ENCODE results near the gene CTNNA2.

DNA sequence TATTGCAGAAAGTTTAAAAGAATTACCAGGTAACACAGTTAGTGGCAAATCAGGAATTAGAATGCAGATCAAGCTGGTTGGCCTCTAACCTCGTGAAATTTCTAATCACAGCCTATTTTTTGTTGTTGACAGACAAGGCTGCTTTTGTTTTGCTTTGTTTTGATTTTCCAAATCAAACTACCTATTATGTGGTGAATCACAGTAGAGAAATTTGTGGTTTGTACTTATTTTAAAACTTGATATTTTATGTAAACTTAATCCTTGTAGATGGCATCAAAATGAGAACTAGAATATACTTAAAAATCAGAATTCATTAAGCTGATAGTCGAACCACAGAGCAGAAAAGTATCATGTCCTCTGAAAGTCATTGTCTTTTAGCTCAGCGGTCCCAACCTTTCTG lies 258.1 kb downstream of the CTNNA2 start:
- TF ChIP-seq, protein P1, sequence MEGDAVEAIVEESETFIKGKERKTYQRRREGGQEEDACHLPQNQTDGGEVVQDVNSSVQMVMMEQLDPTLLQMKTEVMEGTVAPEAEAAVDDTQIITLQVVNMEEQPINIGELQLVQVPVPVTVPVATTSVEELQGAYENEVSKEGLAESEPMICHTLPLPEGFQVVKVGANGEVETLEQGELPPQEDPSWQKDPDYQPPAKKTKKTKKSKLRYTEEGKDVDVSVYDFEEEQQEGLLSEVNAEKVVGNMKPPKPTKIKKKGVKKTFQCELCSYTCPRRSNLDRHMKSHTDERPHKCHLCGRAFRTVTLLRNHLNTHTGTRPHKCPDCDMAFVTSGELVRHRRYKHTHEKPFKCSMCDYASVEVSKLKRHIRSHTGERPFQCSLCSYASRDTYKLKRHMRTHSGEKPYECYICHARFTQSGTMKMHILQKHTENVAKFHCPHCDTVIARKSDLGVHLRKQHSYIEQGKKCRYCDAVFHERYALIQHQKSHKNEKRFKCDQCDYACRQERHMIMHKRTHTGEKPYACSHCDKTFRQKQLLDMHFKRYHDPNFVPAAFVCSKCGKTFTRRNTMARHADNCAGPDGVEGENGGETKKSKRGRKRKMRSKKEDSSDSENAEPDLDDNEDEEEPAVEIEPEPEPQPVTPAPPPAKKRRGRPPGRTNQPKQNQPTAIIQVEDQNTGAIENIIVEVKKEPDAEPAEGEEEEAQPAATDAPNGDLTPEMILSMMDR (IDR thresholded peaks at IDR 0.05; ENCODE audit: borderline replicate concordance, extremely low read depth, low read length, poor library complexity, severe bottlenecking): no peak
- no peak for TF ChIP-seq EZH2 (IDR thresholded peaks at IDR 0.05; ENCODE audit: borderline replicate concordance, low read depth, low read length, severe bottlenecking)
